Smooth muscle cell (in vitro differentiated cells): ENCODE results near the gene TEX19. TPM values are rescaled to one million over a fixed set of nuclear protein-coding genes. Genes with fewer than 3 reads are reported as not detected.
"Not testable (repeated sequence)": the region's sequence is repeated elsewhere in the genome, so short reads cannot be mapped to it uniquely, and the experiment has no call there.

ENCODE experiments used
- DNase-seq: peaks from one replicate; lab custom pipeline; 2025; ENCODE audit not compliant: unreplicated experiment; lab: John Stamatoyannopoulos, UW
- H2AFZ ChIP-seq: fragments of 200-600 bp; sonication (generic); 2 replicates; pipeline ENCODE4 v1.6.0; 2016; ENCODE audit warnings: antibody characterized with exemption, low read depth, mild to moderate bottlenecking
- H3F3A ChIP-seq: fragments of 200-600 bp; sonication (generic); 2 replicates; pipeline ENCODE4 v1.6.0; 2017; ENCODE audit warnings: antibody characterized with exemption, low read depth
- H3K27ac ChIP-seq: fragments of 200-600 bp; sonication (generic); 2 replicates; pipeline ENCODE4 v1.5.1; 2016; ENCODE audit warnings: low read depth, mild to moderate bottlenecking
- H3K27me3 ChIP-seq: fragments of 200-600 bp; sonication (generic); 2 replicates; pipeline ENCODE4 v1.6.1; 2016; ENCODE audit warnings: low read depth, mild to moderate bottlenecking
- H3K36me3 ChIP-seq: fragments of 200-600 bp; sonication (generic); 2 replicates; pipeline ENCODE4 v1.5.1; 2016; ENCODE audit warnings: low read depth
- H3K4me1 ChIP-seq: fragments of 200-600 bp; sonication (generic); 2 replicates; pipeline ENCODE4 v1.5.1; 2016; ENCODE audit warnings: low read depth
- H3K4me2 ChIP-seq: fragments of 200-600 bp; sonication (generic); 2 replicates; pipeline ENCODE4 v1.6.0; 2016; ENCODE audit warnings: mild to moderate bottlenecking
- H3K4me3 ChIP-seq: fragments of 200-600 bp; sonication (generic); 2 replicates; pipeline ENCODE4 v1.5.1; 2016; ENCODE audit warnings: mild to moderate bottlenecking
- H3K79me2 ChIP-seq: fragments of 200-600 bp; sonication (generic); 2 replicates; pipeline ENCODE4 v1.6.0; 2016; ENCODE audit warnings: low read depth, mild to moderate bottlenecking
- H3K9ac ChIP-seq: fragments of 200-600 bp; sonication (generic); 2 replicates; pipeline ENCODE4 v1.6.0; 2016; ENCODE audit warnings: low read depth
- H3K9me3 ChIP-seq: fragments of 200-600 bp; sonication (generic); replicated peaks from 2 replicates; pipeline ENCODE4 v1.5.1; 2016; ENCODE audit warnings: low read depth
- H4K20me1 ChIP-seq: fragments of 200-600 bp; sonication (generic); 2 replicates; pipeline ENCODE4 v1.6.0; 2016; ENCODE audit warnings: low read depth
- CTCF ChIP-seq: fragments of 200-600 bp; sonication (generic); IDR thresholded peaks from 2 replicates; pipeline ENCODE4 v1.5.1; 2017; ENCODE audit warnings: borderline replicate concordance, mild to moderate bottlenecking, antibody characterized with exemption; ENCODE audit not compliant: insufficient read depth, poor library complexity, severe bottlenecking
- WGBS: methylation state at CpG from one replicate; pipeline ENCODE4 v1.1.7; 2016; ENCODE audit warnings: low lambda C conversion rate; 5-methylcytosine and 5-hydroxymethylcytosine counted together
- polyA plus RNA-seq: library from polyadenylated mRNA; unstranded; fragments of >200 nt; fragmentation: Nextera tagmentation; extraction: Ambion mirVana; gene quantifications from 2 replicates; pipeline ENCODE4 v1.2.1, GENCODE V29; 2016
- total RNA-seq: library from RNA; depleted of rRNA; stranded (reverse); fragments of >200 nt; gene quantifications from 2 replicates; pipeline ENCODE4 v1.2.3, GENCODE V29; 2014

The TEX19 gene
- total and polyA plus RNA-seq, 2 experiments from 2014 or later: not detected

- Histone ChIP-seq H3K36me3 (no peaks in the 10 kb centered on the region), H2AFZ (no peak overlapping the region), H3F3A (no peaks in the 10 kb centered on the region), H3K4me3 (no peak overlapping the region), H3K9me3 (no peaks in the 10 kb centered on the region), H3K27ac (no peak overlapping the region), H3K9ac (no peak overlapping the region), H3K4me2 (no peak overlapping the region), H3K4me1 (no peaks in the 10 kb centered on the region), H3K27me3 (peaks cover 26% of the 10 kb centered on the region), H4K20me1 (no peaks in the 10 kb centered on the region), H3K79me2 (no peaks in the 10 kb centered on the region)
- 86% methylated on average over 15 of the region's 16 CpGs for WGBS
- TF ChIP-seq CTCF: no peak
- no peak for DNase-seq
Measured at GRCh38 chr17:82376042-82376730, 17.1 kb downstream of the TEX19 start.

GRCh38 chr17:82377294-82377693 lies 18.2 kb downstream of the TEX19 start:
- 65% methylated on average over 3 of the region's 5 CpGs for WGBS
- H3K4me3 ChIP-seq, H3K27ac ChIP-seq, H3K9ac ChIP-seq, H2AFZ ChIP-seq, H3K9me3 ChIP-seq, DNase-seq, H3F3A ChIP-seq, H4K20me1 ChIP-seq, H3K4me2 ChIP-seq, H3K36me3 ChIP-seq, H3K79me2 ChIP-seq, H3K4me1 ChIP-seq: not testable (repeated sequence)
- H3K27me3 ChIP-seq: peaks cover 14% of the 10 kb centered on the region

GRCh38 chr17:82377924-82378740 lies 19.1 kb downstream of the TEX19 start:
- no peaks in the 10 kb centered on the region for H3K4me1 ChIP-seq
- H3F3A ChIP-seq: no peaks in the 10 kb centered on the region
- H3K79me2 ChIP-seq: no peaks in the 10 kb centered on the region
- WGBS: 92% methylated on average over 28 of the region's 31 CpGs
- no peak overlapping the region for H3K27ac ChIP-seq
- TF ChIP-seq CTCF: no peak
- H3K27me3 ChIP-seq: peaks cover 6% of the 10 kb centered on the region
- H3K9ac ChIP-seq: no peak overlapping the region
- no peaks in the 10 kb centered on the region for H4K20me1 ChIP-seq
- no peaks in the 10 kb centered on the region for H3K36me3 ChIP-seq
- no peak overlapping the region for H3K4me2 ChIP-seq
- no peaks in the 10 kb centered on the region for H3K9me3 ChIP-seq
- no peak overlapping the region for H3K4me3 ChIP-seq
- DNase-seq: no peak
- no peak overlapping the region for H2AFZ ChIP-seq

- no peak for TF ChIP-seq CTCF
- WGBS: 88% methylated on average over 10 of the region's 10 CpGs
Measured at GRCh38 chr17:82378741-82379021, 19.6 kb downstream of the TEX19 start.

More at GRCh38 chr17:82378741-82379021, 19.6 kb downstream of the TEX19 start:
- Histone ChIP-seq H2AFZ (no peak overlapping the region), H3K4me3 (no peak overlapping the region), H3K27ac (no peak overlapping the region), H3K79me2 (no peaks in the 10 kb centered on the region), H3K36me3 (no peaks in the 10 kb centered on the region), H3K27me3 (peaks cover 2% of the 10 kb centered on the region), H3K9ac (no peak overlapping the region), H3K4me1 (no peaks in the 10 kb centered on the region), H4K20me1 (no peaks in the 10 kb centered on the region), H3K9me3 (no peaks in the 10 kb centered on the region), H3F3A (no peaks in the 10 kb centered on the region), H3K4me2 (no peak overlapping the region)
- DNase-seq: no peak
